Tibial nerve (tissue), 4 donors: Measurements from ENCODE around the gene FNTB. TPM values are rescaled to one million over a fixed set of nuclear protein-coding genes. Genes with fewer than 3 reads are reported as not detected.

ENCODE experiments used
- DNase-seq, 2 donors: peaks; one replicate each; pipeline ENCODE4 v3.0.0-alpha.2; 2019; ENCODE audit warnings: low spot score in 2 of 2
- H3K27ac ChIP-seq, 4 donors: fragments of 200-600 bp; sonication (generic) in 3 of 4; one replicate each; pipeline ENCODE4 v1.5.1; 2017 to 2019; ENCODE audit warnings: mild to moderate bottlenecking in 1 of 4
- H3K27me3 ChIP-seq, 2 donors: fragments of 200-600 bp; sonication (generic) in 1 of 2; one replicate each; pipeline versions ENCODE4 v1.5.1 to v1.6.0; 2017 to 2019
- H3K36me3 ChIP-seq, 3 donors: fragments of 200-600 bp; sonication (generic); one replicate each; pipeline ENCODE4 v1.5.1; 2018 to 2019
- H3K4me1 ChIP-seq, 4 donors: fragments of 200-600 bp; sonication (generic) in 3 of 4; one replicate each; pipeline ENCODE4 v1.5.1; 2017 to 2019
- H3K4me3 ChIP-seq, 4 donors: fragments of 200-600 bp; sonication (generic) in 3 of 4; one replicate each; pipeline ENCODE4 v1.5.1; 2017 to 2019; ENCODE audit warnings: mild to moderate bottlenecking in 1 of 4, moderate library complexity in 1 of 4
- H3K9me3 ChIP-seq, 4 donors: fragments of 200-600 bp; sonication (generic) in 3 of 4; one replicate each; pipeline ENCODE4 v1.5.1; 2017 to 2019
- EP300 ChIP-seq, 2 donors: sonication (generic); formaldehyde crosslinking; IDR thresholded peaks; one replicate each; pipeline ENCODE4 v1.6.1; 2017; ENCODE audit warnings: antibody characterized with exemption in 2 of 2, mild to moderate bottlenecking in 1 of 2
- POLR2A ChIP-seq, 2 donors: fragments of 450-650 bp; IDR thresholded peaks; one replicate each; pipeline ENCODE4 v1.6.1; 2017; ENCODE audit warnings: antibody characterized with exemption in 2 of 2, mild to moderate bottlenecking in 2 of 2, moderate library complexity in 2 of 2
- WGBS, 2 donors: methylation state at CpG; one replicate each; pipeline ENCODE4 v1.1.5; 2018; 5-methylcytosine and 5-hydroxymethylcytosine counted together
- total RNA-seq, 4 donors: library from RNA; depleted of rRNA; stranded (reverse); fragments of >200 nt; gene quantifications; one replicate each; pipeline ENCODE4 v1.1.0, GENCODE V29; 2016
- TF ChIP-seq, protein P1 (sequence below), 5 experiments: fragments of 200-600 bp in 3 of 5; fragments of 450-650 bp in 2 of 5; sonication (generic) in 3 of 5; IDR thresholded peaks; one replicate each; pipeline ENCODE4 v1.5.1; 2016 to 2019; ENCODE audit warnings: antibody characterized with exemption in 5 of 5, mild to moderate bottlenecking in 3 of 5, moderate library complexity in 2 of 5

FNTB gene
- total RNA-seq, 4 donors from 2014 or later = 21.0 to 34.5 (median 31.0) TPM

GRCh38 chr14:65071544-65071943, 84.8 kb downstream of the FNTB start:
- H3K4me3 ChIP-seq = no peak overlapping the region
- TF ChIP-seq EP300 (IDR thresholded peaks at IDR 0.05) = no peak
- TF ChIP-seq, protein P1, sequence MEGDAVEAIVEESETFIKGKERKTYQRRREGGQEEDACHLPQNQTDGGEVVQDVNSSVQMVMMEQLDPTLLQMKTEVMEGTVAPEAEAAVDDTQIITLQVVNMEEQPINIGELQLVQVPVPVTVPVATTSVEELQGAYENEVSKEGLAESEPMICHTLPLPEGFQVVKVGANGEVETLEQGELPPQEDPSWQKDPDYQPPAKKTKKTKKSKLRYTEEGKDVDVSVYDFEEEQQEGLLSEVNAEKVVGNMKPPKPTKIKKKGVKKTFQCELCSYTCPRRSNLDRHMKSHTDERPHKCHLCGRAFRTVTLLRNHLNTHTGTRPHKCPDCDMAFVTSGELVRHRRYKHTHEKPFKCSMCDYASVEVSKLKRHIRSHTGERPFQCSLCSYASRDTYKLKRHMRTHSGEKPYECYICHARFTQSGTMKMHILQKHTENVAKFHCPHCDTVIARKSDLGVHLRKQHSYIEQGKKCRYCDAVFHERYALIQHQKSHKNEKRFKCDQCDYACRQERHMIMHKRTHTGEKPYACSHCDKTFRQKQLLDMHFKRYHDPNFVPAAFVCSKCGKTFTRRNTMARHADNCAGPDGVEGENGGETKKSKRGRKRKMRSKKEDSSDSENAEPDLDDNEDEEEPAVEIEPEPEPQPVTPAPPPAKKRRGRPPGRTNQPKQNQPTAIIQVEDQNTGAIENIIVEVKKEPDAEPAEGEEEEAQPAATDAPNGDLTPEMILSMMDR (IDR thresholded peaks at IDR 0.05) = no peak
- TF ChIP-seq POLR2A (IDR thresholded peaks at IDR 0.05) = no peak
- peaks cover 0 to 69% (median 2%) of the 10 kb centered on the region in 3 donors for H3K36me3 ChIP-seq
- H3K4me1 ChIP-seq = peaks cover 0 to 51% (median 8%) of the 10 kb centered on the region in 4 donors
- H3K27me3 ChIP-seq = no peaks in the 10 kb centered on the region
- no peaks in the 10 kb centered on the region for H3K9me3 ChIP-seq
- no peak for DNase-seq
- H3K27ac ChIP-seq = peak overlapping the region in 1 of 4 donors; percentile 30
- 94 to 95% methylated on average over 2 to 3 of the region's 3 CpGs for WGBS, 2 donors

DNA sequence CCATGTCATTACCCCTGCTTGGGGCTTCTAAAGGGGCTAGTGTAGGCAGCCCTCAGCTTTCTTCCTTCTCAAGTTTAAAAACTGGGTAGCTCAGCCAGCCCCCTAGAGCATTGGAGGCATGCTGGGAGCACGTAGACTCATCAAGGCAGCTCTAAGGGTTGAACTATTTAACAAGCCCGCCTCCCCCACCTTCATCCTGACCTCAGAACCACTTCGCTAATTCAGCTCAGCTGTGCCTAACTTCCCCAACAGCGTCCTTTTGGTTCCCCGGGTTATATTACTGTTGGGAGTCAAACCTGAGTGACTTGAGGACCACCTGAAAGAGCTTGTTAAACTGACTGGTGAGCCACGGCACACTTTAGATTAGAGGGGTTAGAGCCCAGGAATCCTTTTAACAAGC, 85.6 kb downstream of the FNTB start:
- 71 to 80% methylated on average over 6 of the region's 6 CpGs for WGBS, 2 donors
- no peak for DNase-seq
- Histone ChIP-seq H3K27ac (no peak overlapping the region), H3K4me1 (peaks cover 0 to 51% (median 8%) of the 10 kb centered on the region in 4 donors), H3K4me3 (no peak overlapping the region), H3K27me3 (no peaks in the 10 kb centered on the region), H3K9me3 (no peaks in the 10 kb centered on the region), H3K36me3 (peaks cover 0 to 69% (median 2%) of the 10 kb centered on the region in 3 donors)
- TF ChIP-seq, protein P1 (IDR thresholded peaks at IDR 0.05) = no peak
- no peak for TF ChIP-seq POLR2A (IDR thresholded peaks at IDR 0.05)
- TF ChIP-seq EP300 (IDR thresholded peaks at IDR 0.05) = no peak

GRCh38 chr14:65072937-65073336, 86.2 kb downstream of the FNTB start:
- 80 to 86% methylated on average over 1 of the region's 1 CpG for WGBS, 2 donors

DNA sequence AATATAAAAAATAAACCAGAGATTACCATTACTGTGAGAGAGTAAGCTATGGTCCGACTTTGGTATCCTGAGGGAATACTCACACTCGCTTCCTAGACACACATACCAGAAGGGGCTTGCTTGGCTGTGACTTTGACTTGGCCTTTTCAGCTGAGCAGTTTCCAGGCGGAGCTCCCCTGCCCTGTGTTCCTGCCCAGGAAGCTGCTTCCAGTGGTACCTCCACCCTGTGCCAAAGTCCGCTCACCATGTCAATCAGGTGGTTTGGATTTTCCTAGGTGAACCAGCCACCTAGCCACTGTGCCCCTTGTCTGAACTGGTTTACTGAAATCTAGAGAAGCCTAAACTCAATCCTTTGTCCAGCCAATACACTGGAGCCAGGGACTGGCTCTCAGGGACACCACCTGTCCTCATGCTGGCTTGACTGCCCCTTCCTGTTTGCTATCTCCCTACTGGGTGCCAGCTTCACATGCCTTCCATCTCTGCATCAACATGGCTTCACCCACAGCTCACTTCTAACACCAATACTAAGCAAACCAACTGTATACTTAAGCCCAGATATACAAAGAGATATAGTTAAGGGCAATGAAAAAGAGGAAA, 87.0 kb downstream of the FNTB start:
- TF ChIP-seq POLR2A (IDR thresholded peaks at IDR 0.05) = no peak
- TF ChIP-seq EP300 (IDR thresholded peaks at IDR 0.05) = no peak
- TF ChIP-seq, protein P1 (IDR thresholded peaks at IDR 0.05) = no peak
- peaks cover 0 to 68% (median 2%) of the 10 kb centered on the region in 3 donors for H3K36me3 ChIP-seq
- no peaks in the 10 kb centered on the region for H3K9me3 ChIP-seq
- no peak overlapping the region for H3K27ac ChIP-seq
- no peaks in the 10 kb centered on the region for H3K27me3 ChIP-seq
- DNase-seq = no peak
- no peak overlapping the region for H3K4me3 ChIP-seq
- 71 to 76% methylated on average over 4 of the region's 4 CpGs for WGBS, 2 donors
- peaks cover 0 to 52% (median 8%) of the 10 kb centered on the region in 4 donors for H3K4me1 ChIP-seq

More at GRCh38 chr14:65072937-65073336, 86.2 kb downstream of the FNTB start:
- H3K4me3 ChIP-seq = no peak overlapping the region
- peaks cover 0 to 51% (median 8%) of the 10 kb centered on the region in 4 donors for H3K4me1 ChIP-seq
- DNase-seq = no peak
- H3K9me3 ChIP-seq = no peaks in the 10 kb centered on the region
- no peak overlapping the region for H3K27ac ChIP-seq
- peaks cover 0 to 72% (median 2%) of the 10 kb centered on the region in 3 donors for H3K36me3 ChIP-seq
- no peaks in the 10 kb centered on the region for H3K27me3 ChIP-seq
- no peak for TF ChIP-seq EP300 (IDR thresholded peaks at IDR 0.05)

DNA sequence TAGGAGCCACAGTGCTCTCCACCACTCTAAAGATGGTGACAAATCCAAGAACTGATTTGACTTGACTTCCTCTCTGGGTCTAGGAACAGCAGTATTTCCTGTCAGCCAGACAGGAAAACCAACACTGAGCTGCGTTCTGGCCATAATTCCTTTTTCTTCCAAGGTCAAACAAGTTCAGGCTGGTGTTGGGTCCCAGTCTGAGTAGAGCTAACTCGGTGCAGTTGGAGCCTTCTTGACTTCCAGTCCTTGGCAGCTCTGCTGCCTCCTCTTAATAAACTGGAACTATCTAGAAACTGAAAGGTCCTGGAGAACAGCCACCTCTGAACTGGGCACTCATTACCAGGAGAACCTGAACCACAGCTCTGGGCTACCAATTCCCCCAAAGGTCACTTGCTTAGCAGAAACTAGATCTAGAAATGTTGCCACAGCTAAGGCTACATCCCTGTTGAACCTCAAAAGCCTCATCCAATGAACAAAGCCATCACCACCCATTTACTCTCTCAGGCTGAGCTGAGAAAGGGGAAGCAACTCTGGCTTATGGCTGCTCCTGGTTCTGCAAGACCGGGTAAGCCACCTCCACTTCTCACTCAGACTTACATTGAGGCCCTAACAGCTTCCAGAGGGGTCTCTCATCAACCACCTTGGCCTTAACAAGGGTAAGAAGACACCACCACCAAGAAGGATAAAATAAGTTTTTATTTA, 87.9 kb downstream of the FNTB start:
- DNase-seq = no peak
- H3K27ac ChIP-seq = peak overlapping the region in 1 of 4 donors; percentile 21
- H3K4me1 ChIP-seq = peaks cover 0 to 61% (median 8%) of the 10 kb centered on the region in 4 donors
- TF ChIP-seq POLR2A (IDR thresholded peaks at IDR 0.05) (no peak), EP300 (IDR thresholded peaks at IDR 0.05) (no peak)
- TF ChIP-seq, protein P1 (IDR thresholded peaks at IDR 0.05) = no peak
- H3K9me3 ChIP-seq = no peaks in the 10 kb centered on the region
- peaks cover 0 to 62% (median under 1%) of the 10 kb centered on the region in 3 donors for H3K36me3 ChIP-seq
- H3K27me3 ChIP-seq = no peaks in the 10 kb centered on the region
- H3K4me3 ChIP-seq = no peak overlapping the region
- 41 to 48% methylated on average over 3 of the region's 3 CpGs for WGBS, 2 donors
